ENCODE measurements around the gene PLD4.

DNA sequence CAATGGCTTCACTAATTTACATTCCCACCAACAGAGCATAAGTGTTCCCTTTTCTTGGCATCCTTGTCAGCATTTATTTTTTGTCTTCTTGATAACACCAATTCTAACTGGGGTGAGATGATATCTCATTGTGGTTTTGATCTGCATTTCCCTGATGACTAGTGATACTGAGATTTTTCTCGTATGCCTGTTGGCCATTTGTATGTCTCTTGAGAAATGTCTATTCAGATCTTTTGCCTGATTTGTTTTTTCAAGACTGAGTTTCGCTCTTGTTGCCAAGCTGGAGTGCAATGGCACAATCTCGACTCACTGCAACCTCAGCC is 4.7 kb upstream of the PLD4 start:
- TF ChIP-seq, protein P1, sequence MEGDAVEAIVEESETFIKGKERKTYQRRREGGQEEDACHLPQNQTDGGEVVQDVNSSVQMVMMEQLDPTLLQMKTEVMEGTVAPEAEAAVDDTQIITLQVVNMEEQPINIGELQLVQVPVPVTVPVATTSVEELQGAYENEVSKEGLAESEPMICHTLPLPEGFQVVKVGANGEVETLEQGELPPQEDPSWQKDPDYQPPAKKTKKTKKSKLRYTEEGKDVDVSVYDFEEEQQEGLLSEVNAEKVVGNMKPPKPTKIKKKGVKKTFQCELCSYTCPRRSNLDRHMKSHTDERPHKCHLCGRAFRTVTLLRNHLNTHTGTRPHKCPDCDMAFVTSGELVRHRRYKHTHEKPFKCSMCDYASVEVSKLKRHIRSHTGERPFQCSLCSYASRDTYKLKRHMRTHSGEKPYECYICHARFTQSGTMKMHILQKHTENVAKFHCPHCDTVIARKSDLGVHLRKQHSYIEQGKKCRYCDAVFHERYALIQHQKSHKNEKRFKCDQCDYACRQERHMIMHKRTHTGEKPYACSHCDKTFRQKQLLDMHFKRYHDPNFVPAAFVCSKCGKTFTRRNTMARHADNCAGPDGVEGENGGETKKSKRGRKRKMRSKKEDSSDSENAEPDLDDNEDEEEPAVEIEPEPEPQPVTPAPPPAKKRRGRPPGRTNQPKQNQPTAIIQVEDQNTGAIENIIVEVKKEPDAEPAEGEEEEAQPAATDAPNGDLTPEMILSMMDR (IDR thresholded peaks at IDR 0.05), result no peak
- no peak for TF ChIP-seq POLR2A (IDR thresholded peaks at IDR 0.05)
- TF ChIP-seq EP300 (IDR thresholded peaks at IDR 0.05), result no peak
